Bronchial epithelial cell (primary cell): Measurements from ENCODE around the gene POT1. TPM values are rescaled to one million over a fixed set of nuclear protein-coding genes. Genes with fewer than 3 reads are reported as not detected.
A peak's percentile ranks its signal among the peaks of the same experiment; 100 is the strongest.

Experiments used
- DNase-seq: peaks from one replicate; pipeline ENCODE4 v3.0.0-alpha.2; 2010; ENCODE audit warnings: low read depth
- FAIRE-seq: peaks from 2 replicates; lab custom pipeline; 2011; peaks lifted over from hg19 to GRCh38; lab: Jason Lieb, UNC
- H3K27me3 ChIP-seq: 2 replicates; pipeline ENCODE4 v1.5.1; 2011; ENCODE audit warnings: low read length; ENCODE audit not compliant: control insufficient read depth, insufficient read depth
- H3K36me3 ChIP-seq: 2 replicates; pipeline ENCODE4 v1.5.1; 2011; ENCODE audit warnings: low read length; ENCODE audit not compliant: control insufficient read depth, insufficient read depth
- H3K4me3 ChIP-seq: 2 replicates; pipeline ENCODE4 v1.5.1; 2011; ENCODE audit warnings: mild to moderate bottlenecking, low read depth, low read length, control low read depth
- total RNA-seq: library from RNA; depleted of rRNA; stranded (reverse); fragments of >200 nt; gene quantifications from 2 replicates; pipeline ENCODE4 v1.2.1, GENCODE V29; 2014
- TF ChIP-seq, protein P1 (sequence below): IDR thresholded peaks from 2 replicates; pipeline ENCODE4 v1.5.1; 2011; ENCODE audit warnings: mild to moderate bottlenecking, moderate library complexity, low read length, control low read depth, inconsistent platforms; ENCODE audit not compliant: insufficient read depth, severe bottlenecking

POT1 gene
- total RNA-seq, 1 donor from 2014 or later = 29.5 TPM

DNA sequence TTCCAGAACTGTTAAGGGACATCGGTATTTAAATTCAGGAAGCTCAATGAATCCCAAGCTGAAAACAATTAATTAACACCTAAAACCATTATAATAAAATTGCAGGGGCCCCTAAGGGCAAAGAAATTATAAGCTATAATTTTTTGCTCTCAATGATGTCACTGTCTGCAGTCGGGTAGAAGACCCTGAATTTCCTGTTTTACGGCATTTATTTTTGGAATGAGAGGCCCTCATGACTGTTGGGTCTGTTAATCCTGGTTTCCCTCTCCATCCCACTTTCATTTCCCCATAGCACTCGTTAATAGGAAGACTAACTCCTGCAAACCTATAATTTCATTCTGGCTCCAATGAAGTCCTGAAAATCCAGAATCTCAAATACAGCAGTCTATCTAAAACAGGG lies 138.2 kb downstream of the POT1 start:
- Histone ChIP-seq H3K27me3 (no peaks in the 10 kb centered on the region), H3K4me3 (no peak overlapping the region), H3K36me3 (no peaks in the 10 kb centered on the region)
- DNase-seq (no peak), FAIRE-seq (no peak)
- TF ChIP-seq, protein P1, sequence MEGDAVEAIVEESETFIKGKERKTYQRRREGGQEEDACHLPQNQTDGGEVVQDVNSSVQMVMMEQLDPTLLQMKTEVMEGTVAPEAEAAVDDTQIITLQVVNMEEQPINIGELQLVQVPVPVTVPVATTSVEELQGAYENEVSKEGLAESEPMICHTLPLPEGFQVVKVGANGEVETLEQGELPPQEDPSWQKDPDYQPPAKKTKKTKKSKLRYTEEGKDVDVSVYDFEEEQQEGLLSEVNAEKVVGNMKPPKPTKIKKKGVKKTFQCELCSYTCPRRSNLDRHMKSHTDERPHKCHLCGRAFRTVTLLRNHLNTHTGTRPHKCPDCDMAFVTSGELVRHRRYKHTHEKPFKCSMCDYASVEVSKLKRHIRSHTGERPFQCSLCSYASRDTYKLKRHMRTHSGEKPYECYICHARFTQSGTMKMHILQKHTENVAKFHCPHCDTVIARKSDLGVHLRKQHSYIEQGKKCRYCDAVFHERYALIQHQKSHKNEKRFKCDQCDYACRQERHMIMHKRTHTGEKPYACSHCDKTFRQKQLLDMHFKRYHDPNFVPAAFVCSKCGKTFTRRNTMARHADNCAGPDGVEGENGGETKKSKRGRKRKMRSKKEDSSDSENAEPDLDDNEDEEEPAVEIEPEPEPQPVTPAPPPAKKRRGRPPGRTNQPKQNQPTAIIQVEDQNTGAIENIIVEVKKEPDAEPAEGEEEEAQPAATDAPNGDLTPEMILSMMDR = no peak

DNA sequence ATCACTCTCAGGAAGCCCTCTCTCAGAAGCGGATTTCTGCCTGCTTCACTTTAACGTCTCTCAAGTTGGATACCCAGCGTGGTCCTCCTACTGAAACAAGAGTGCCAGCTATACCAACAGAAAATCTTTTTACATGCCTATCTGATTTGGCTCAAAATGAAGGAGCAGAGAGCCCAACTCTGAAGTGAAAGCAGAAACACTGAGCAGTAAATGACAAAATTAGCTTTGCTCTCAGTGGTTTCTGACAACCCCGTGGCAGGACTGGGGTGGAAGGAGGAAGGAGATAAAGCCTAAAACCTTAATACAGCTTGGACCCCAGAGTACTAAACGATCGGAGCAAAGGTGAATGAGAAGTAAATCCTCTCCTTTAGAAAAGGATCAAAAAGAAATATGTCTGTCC lies 139.0 kb downstream of the POT1 start:
- TF ChIP-seq, protein P1 = no peak
- H3K27me3 ChIP-seq = no peaks in the 10 kb centered on the region
- DNase-seq (no peak), FAIRE-seq (no peak)
- no peaks in the 10 kb centered on the region for H3K36me3 ChIP-seq
- no peak overlapping the region for H3K4me3 ChIP-seq

DNA sequence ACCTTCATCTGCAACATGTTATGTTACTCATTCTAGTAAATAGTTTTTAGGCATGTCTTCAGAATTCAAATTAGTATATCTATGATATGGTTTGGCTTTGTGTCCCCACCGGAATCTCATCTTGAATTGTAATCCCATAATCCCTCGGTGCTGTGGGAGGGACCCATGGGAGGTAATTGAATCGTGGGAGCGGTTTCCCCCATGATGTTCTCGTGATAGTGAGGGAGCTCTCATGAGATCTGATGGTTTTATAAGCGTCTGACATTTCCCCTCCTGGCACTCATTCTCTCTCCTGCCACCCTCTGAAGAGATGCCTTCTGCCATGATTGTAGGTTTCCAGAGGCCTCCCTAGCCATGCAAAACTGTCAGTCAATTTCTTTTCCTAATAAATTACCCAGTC lies 143.6 kb downstream of the POT1 start:
- Histone ChIP-seq H3K27me3 (no peaks in the 10 kb centered on the region), H3K36me3 (no peaks in the 10 kb centered on the region), H3K4me3 (no peak overlapping the region)
- DNase-seq (no peak), FAIRE-seq (no peak)
- TF ChIP-seq, protein P1 = no peak

DNA sequence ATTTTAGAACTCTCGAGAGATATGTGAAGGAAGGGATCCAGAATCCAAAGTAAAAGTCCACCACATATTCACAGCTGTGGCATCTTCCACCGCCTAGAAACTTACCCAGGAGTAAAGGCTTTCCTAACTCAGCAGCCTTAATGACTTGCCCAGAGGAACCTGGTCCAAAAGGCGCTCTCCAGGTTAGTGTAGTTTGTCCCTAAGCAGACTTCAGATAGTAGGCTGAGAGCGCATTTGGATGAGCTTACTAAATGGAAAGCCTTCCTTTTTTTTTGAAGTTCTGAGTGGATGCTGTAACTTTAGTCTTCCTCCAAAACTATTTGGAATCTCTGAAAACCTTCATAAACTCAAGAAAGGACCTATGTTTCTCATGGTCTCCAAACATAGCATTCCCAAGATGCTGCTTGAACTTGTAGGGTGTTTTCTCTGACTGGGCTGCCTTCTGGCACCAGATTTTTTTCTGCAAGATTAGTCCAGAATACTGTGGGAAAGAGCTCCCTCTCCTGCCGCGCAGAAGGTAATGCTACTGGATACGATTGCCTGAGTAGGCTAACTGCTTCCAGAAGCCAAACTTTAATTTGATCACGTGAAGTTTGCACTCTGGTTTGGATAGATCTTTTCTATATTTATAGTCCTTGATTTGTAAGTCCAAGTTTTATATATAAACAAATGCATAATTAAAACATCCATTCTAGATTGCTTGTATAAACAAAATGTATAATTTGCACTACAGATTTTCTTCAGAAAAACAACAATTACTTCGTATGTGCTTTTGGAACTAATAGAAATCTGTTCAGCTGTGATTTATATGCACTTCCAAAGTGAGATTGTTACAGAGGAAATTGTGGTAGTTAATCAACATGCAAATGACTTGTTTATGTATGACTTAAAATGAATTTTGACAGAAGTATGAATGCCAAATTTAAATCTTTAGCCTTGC lies 144.5 kb downstream of the POT1 start:
- FAIRE-seq = no peak
- Histone ChIP-seq H3K27me3 (no peaks in the 10 kb centered on the region), H3K36me3 (no peaks in the 10 kb centered on the region), H3K4me3 (no peak overlapping the region)
- DNase-seq = peak; percentile 54
- TF ChIP-seq, protein P1 = peak; percentile 83

DNA sequence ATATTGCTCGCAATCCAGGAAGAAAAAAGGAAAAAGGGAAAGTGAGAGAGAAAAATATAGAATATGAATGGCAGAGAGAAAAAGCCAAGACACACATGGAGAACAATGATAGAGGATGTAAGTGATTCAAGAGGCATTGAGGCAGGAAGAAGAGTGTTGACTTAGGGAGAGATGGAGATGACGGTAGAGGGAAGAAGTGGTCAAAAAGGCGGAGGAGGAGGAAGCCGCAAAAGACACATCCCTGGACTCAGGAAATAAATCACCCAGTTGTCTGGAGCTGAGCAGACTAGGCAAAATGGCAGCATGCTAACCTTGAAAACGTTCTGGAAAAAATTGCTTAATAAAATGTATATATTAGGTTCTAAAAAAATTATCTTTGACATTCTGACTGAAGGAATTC lies 146.4 kb downstream of the POT1 start:
- Histone ChIP-seq H3K4me3 (no peak overlapping the region), H3K36me3 (no peaks in the 10 kb centered on the region), H3K27me3 (no peaks in the 10 kb centered on the region)
- no peak for FAIRE-seq
- TF ChIP-seq, protein P1 = no peak
- no peak for DNase-seq
